Endothelial cell of umbilical vein (primary cell): ENCODE results near the gene PBX2. TPM values are rescaled to one million over a fixed set of nuclear protein-coding genes. Genes with fewer than 3 reads are reported as not detected.

ENCODE experiments used
- BruUV-seq: library from RNA; stranded (reverse); fragments of 400-500 nt; replicated peaks from 2 replicates; lab custom pipeline; 2021; lab: Mats Ljungman, UMichigan
- CTCF ChIA-PET: fragments of 300-600, 350-600 bp; sonication (Branson Sonifier 250); formaldehyde crosslinking; loops from one replicate; lab custom pipeline; 2021; ENCODE audit warnings: antibody characterized with exemption, inconsistent platforms; lab: Charles Lee
- POLR2A ChIA-PET: fragments of 300-600, 350-600 bp; sonication (Branson Sonifier 250); formaldehyde crosslinking; loops from one replicate; lab custom pipeline; 2021; ENCODE audit warnings: antibody characterized with exemption, inconsistent platforms; lab: Charles Lee
- DNase-seq: peaks from one replicate; pipeline ENCODE4 v3.0.0-alpha.2; 2011; ENCODE audit warnings: low read depth, low spot score
- FAIRE-seq: peaks from 2 replicates; lab custom pipeline; 2011; peaks lifted over from hg19 to GRCh38; lab: Jason Lieb, UNC
- H2AFZ ChIP-seq: 2 replicates; pipeline ENCODE4 v1.6.0; 2012; ENCODE audit warnings: low read depth, low read length, control low read depth, inconsistent platforms
- H3K27ac ChIP-seq: 2 replicates; pipeline ENCODE4 v1.5.1; 2011; ENCODE audit warnings: low read depth, mild to moderate bottlenecking, control low read depth, low read length, moderate library complexity; ENCODE audit not compliant: insufficient read depth
- H3K27me3 ChIP-seq, 2 experiments: 2 replicates each; pipeline versions ENCODE4 v1.6.0 to v1.6.1; 2011; ENCODE audit warnings: low read length in 2 of 2, mixed read lengths in 1 of 2; ENCODE audit not compliant: control insufficient read depth in 2 of 2, insufficient read depth in 2 of 2
- H3K36me3 ChIP-seq, 2 experiments: 2 replicates in 1 of 2; 3 replicates in 1 of 2; pipeline ENCODE4 v1.5.1; 2011; ENCODE audit warnings: low read length in 2 of 2, mild to moderate bottlenecking in 1 of 2, moderate library complexity in 1 of 2; ENCODE audit not compliant: control insufficient read depth in 2 of 2, insufficient read depth in 2 of 2; ENCODE audit errors: extremely low read depth in 1 of 2
- H3K4me1 ChIP-seq: 3 replicates; pipeline ENCODE4 v1.5.1; 2011; ENCODE audit warnings: mild to moderate bottlenecking, low read length; ENCODE audit not compliant: control insufficient read depth, insufficient read depth; ENCODE audit errors: extremely low read depth
- H3K4me2 ChIP-seq: 2 replicates; pipeline ENCODE4 v1.6.1; 2011; ENCODE audit warnings: low read length, control low read depth, mixed read lengths; ENCODE audit not compliant: insufficient read depth
- H3K4me3 ChIP-seq, 3 experiments: fragments of 200-600 bp in 1 of 3; sonication (generic), shearing (Covaris generic) in 1 of 3; replicated peaks in 1 of 3; 2 replicates each; pipeline ENCODE4 v1.5.1; 2011 to 2016; ENCODE audit warnings: control low read depth in 3 of 3, low read length in 3 of 3, mild to moderate bottlenecking in 2 of 3, inconsistent platforms in 1 of 3, low read depth in 1 of 3, moderate library complexity in 1 of 3; ENCODE audit not compliant: insufficient read depth in 1 of 3
- H3K79me2 ChIP-seq: 2 replicates; pipeline ENCODE4 v1.6.0; 2012; ENCODE audit warnings: low read length, inconsistent platforms; ENCODE audit not compliant: control insufficient read depth, insufficient read depth
- H3K9ac ChIP-seq: replicated peaks from 2 replicates; pipeline ENCODE3; 2011; ENCODE audit warnings: low read length, control low read depth; ENCODE audit not compliant: insufficient read depth; ENCODE audit errors: extremely low read depth
- H3K9me1 ChIP-seq: replicated peaks from 3 replicates; pipeline ENCODE4 v1.6.0; 2011; ENCODE audit warnings: mild to moderate bottlenecking, low read length; ENCODE audit not compliant: control insufficient read depth, insufficient read depth; ENCODE audit errors: extremely low read depth
- H3K9me3 ChIP-seq: replicated peaks from 2 replicates; pipeline ENCODE4 v1.5.1; 2012; ENCODE audit warnings: low read length, inconsistent platforms; ENCODE audit not compliant: control insufficient read depth, insufficient read depth
- H4K20me1 ChIP-seq: replicated peaks from 2 replicates; pipeline ENCODE3; 2011; ENCODE audit warnings: mild to moderate bottlenecking, low read length; ENCODE audit not compliant: control insufficient read depth, insufficient read depth; ENCODE audit errors: extremely low read depth
- CTCF ChIP-seq, 2 donors: IDR thresholded peaks; 1 replicate in 1 of 2; 2 replicates in 1 of 2; pipeline ENCODE4 v1.5.1; 2011; ENCODE audit warnings: low read length in 2 of 2, mild to moderate bottlenecking in 2 of 2, moderate library complexity in 2 of 2, control low read depth in 1 of 2, inconsistent platforms in 1 of 2, low read depth in 1 of 2; ENCODE audit not compliant: insufficient read depth in 1 of 2; ENCODE audit errors: extremely low read depth in 1 of 2
- EZH2 ChIP-seq: IDR thresholded peaks from 2 replicates; pipeline ENCODE4 v1.6.1; 2012; ENCODE audit warnings: borderline replicate concordance, low read depth, mild to moderate bottlenecking, moderate library complexity, low read length, inconsistent platforms; ENCODE audit not compliant: severe bottlenecking
- FOS ChIP-seq: IDR thresholded peaks from 2 replicates; pipeline ENCODE4 v1.6.1; 2011; ENCODE audit warnings: mild to moderate bottlenecking, low read length, moderate library complexity, borderline replicate concordance; ENCODE audit not compliant: insufficient read depth
- JUN ChIP-seq: IDR thresholded peaks from 2 replicates; pipeline ENCODE4 v1.6.1; 2011; ENCODE audit warnings: borderline replicate concordance, low read depth; ENCODE audit not compliant: insufficient read length, insufficient read depth
- MYC ChIP-seq: IDR thresholded peaks from one replicate; pipeline ENCODE4 v1.6.1; 2011; ENCODE audit warnings: mild to moderate bottlenecking, low read depth, low read length
- dilution Hi-C: fragments of 300-500 bp; cut with MboI; formaldehyde crosslinking; loops from one replicate; pipeline ENCODE4 v1.15.0; 2019; ENCODE audit warnings: low sequenced_read_pairs; ENCODE audit not compliant: extremely low pct_ligation_motif_present
- intact Hi-C: fragments of 100-400 bp; cut with micrococcal nuclease; formaldehyde crosslinking; loops from one replicate; pipeline ENCODE4 v1.10.0; 2022
- polyA plus RNA-seq, 4 experiments: library from polyadenylated mRNA; depleted of rRNA in 3 of 4; stranded (reverse) in 3 of 4; unstranded in 1 of 4; fragments of >200 nt; gene quantifications; 2 replicates each; pipeline versions ENCODE4 v1.2.1 to v1.2.3, GENCODE V29; 2011 to 2012; ENCODE audit warnings: missing spikeins in 1 of 4
- total RNA-seq: library from RNA; stranded (reverse); gene quantifications from 2 replicates; pipeline ENCODE4 v1.2.3, GENCODE V29; 2021

PBX2 gene
- total and polyA plus RNA-seq, 2 donors (not counting 3 experiments of a cell fraction or from before 2014, with no cell fraction given) = 82.3 to 100 TPM

GRCh38 chr6:32147401-32148132 is 42.4 kb downstream of the PBX2 start:
- ChIA-PET POLR2A (no interaction called here), CTCF (interaction anchor here (1.0 to 2.8 kb wide), 5 partner anchors 17 to 638 kb away, joined by 3 to 12 read pairs (median 6); partner anchors contain the start of gene FKBPL)
- BruUV-seq = no TSS peak

More at GRCh38 chr6:32147401-32148132, 42.4 kb downstream of the PBX2 start:
- intact Hi-C loops = loop anchor here (1.0 kb wide), 1 partner anchor 48 kb away; no protein-coding TSS in a partner anchor
- Histone ChIP-seq H3K79me2 (no peaks in the 10 kb centered on the region), H3K9me3 (no peaks in the 10 kb centered on the region), H3K4me3 (no peak overlapping the region), H3K4me1 (peaks cover 9% of the 10 kb centered on the region), H4K20me1 (no peaks in the 10 kb centered on the region), H2AFZ (no peak overlapping the region), H3K9me1 (no peaks in the 10 kb centered on the region), H3K9ac (no peak overlapping the region), H3K27ac (no peak overlapping the region), H3K27me3 (peaks cover 24 to 27% of the 10 kb centered on the region in 2 experiments), H3K36me3 (no peaks in the 10 kb centered on the region), H3K4me2 (no peak overlapping the region)
- dilution Hi-C loops = no loop called here
- TF ChIP-seq EZH2 = no peak
- no peak for TF ChIP-seq MYC
- TF ChIP-seq JUN = no peak
- no peak for TF ChIP-seq FOS
- TF ChIP-seq CTCF (IDR thresholded peaks at IDR 0.05; ENCODE audit: extremely low read depth in 1 of 2, insufficient read depth in 1 of 2, low read depth in 1 of 2, low read length in 2 of 2) = no peak
- DNase-seq (no peak), FAIRE-seq (no peak)
